Anterior cingulate cortex (tissue), 58 donors: ENCODE results near the gene ADCY5.
"Not testable (repeated sequence)": the region's sequence is repeated elsewhere in the genome, so short reads cannot be mapped to it uniquely, and the experiment has no call there.

ENCODE experiments used
- DNase-seq, 58 donors: peaks; one replicate each; lab custom pipeline; 2025; lab: John Stamatoyannopoulos, UW

Gene ADCY5

DNA sequence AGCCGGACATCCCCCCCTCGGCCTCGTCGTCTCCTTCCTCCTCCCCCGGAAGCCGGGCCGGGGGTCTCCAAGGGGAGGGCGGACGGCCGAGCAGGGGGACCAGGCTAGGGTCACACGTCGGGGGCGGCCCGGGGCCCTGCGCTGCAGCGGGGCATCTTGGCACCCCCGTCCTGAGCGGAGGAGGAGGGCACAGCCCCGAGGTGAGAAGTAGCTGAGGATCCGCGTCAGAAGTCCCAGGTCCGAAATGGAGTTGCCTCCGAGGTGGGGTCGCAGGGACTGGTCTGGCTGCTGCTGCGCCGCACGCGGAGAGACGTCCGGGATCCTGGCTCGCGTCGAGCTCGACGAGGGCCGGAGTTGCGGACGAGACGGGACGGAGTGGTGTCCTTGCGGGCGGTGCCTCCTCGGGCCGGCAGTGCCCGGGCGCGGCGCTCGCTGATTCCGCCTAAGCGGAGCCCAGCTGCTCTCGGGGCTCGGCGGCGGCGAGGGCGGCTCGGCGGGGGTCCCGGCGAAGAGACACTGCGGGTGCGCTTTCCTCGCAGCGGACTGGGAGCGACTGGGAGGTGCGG lies at the start of gene ADCY5:
TSS of gene ADCY5 (minus strand) at position 555 of the 566 bp plus-strand sequence. CDS start at position 10, 545 bp downstream.
- peak in 2 of 58 donors; percentile 56 to 57 for DNase-seq

DNA sequence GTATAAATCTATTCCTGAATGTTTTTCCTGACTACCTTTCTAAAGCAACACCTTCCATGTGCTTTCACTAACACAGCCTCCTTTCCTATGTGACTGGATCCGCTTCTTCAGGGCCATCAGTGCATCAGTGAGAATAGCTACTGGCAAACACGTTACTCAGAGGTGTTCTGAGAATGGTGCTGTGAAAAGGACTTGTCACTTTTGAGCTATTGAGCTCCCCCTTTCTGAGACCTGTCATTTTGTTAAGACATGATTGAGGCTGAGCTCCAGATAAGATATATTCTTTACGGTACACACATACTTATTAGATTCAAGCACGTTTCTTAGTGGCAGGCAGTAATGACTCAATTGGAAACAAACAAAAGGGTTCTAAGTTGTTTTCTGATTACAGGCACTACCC lies 45.0 kb upstream of the ADCY5 start:
- no peak for DNase-seq

DNA sequence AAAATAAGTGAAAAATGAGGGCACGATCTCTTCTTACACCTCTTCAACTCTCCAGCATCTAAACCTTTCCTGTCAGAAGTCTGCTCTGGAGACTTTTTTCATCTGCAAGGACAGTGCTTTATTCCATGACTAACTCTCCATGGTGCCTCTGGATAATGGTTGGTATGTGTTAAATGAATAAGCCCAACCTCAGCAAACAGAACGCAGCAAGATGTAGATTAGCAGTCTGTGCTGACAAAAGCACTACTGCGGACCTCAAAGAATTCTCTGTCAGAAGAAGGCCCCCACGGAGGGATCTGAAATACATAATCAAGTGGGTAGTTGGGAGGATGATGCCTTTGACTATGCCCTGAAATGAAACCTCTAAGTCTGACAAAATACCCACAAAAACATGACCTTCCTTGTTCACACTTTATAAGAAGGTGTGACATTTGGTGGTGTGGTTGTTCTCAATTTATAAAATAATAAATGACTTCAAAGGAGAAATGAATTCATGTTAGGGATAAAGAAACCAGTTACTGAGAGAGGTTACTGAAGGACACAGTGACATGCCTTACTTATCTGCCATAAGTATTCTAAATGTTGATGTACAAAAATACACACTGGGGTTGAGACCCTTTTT lies 43.2 kb upstream of the ADCY5 start:
- no peak for DNase-seq

DNA sequence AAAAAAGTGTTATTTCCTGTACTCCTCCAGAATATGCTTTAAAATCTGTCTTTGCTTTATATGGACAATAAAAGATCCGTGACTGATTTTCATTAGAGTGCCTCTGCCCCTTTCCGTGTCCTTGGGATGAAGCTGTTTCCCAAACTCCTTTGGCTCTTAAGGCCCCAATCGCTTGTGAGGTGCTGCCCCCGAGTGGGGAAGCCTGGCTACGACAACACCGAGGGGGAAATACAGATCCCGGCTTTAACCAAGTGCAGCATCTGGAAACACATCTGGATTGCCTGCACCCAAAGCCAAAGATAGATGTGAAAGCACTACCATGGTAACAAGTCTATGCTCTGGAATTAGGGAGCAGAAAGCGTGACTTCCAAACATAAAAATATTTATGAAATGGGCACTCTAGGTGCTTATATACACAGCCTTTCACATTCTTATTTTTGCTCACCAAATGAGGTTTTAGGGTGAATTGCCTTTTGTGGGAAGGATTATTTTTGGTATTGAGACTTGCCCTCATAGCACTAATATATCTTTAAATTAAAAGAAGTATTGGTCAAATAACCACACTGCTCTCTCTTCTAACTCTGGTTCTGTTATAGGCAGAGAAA lies 40.6 kb upstream of the ADCY5 start:
- DNase-seq: peak in 54 of 58 donors; percentile 4 to 82 (median 46)

DNA sequence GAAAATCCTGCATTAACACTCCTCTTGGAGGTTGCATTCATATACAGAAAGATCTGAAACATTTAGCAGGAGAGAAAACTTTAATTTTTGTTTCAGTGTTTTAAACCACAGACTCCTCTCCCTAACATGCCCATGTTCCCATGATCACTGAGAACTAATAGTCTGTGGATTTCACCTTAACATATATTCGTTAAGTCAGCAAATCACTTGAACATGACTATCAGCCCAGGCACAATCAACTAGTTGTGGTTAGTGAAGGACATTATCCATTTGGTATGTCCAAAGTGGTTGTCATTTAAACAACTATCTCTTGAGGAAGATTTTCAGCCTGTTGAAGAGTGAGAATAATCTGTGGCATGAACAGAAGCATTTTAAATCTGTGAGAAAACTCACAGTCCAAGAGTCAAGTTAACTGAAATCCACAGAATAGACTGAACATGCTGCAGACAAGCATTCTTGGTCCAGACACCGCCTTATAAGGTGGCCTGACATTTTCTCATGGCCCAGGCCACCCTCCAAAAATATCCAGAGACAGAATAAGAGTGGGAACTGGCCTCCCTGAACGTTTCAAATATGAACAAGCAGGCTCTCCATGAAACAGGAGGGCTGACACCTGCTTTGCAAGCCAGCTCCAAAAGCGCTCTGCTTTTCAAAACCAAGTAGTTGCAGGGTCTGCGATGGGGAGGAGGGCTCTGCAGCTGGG lies 39.9 kb upstream of the ADCY5 start:
- no peak for DNase-seq

DNA sequence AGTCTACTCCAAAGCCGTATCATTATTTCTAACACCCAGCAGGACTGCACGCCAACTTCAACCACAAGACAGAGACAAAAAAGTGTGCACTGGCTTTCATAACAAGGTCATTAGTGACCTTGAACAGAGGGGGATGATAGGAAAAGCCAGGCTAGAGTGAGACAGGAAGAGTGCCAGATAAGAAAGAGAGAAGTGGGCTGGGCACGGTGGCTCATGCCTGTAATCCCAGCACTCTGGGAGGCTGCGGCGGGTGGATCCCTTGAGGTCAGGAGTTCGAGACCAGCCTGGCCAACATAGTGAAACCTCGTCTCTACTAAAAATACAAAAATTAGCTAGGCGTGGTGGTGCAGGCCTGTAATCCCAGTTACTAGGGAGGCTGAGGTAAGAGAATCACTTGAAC lies 38.2 kb upstream of the ADCY5 start:
- not testable (repeated sequence) for DNase-seq

DNA sequence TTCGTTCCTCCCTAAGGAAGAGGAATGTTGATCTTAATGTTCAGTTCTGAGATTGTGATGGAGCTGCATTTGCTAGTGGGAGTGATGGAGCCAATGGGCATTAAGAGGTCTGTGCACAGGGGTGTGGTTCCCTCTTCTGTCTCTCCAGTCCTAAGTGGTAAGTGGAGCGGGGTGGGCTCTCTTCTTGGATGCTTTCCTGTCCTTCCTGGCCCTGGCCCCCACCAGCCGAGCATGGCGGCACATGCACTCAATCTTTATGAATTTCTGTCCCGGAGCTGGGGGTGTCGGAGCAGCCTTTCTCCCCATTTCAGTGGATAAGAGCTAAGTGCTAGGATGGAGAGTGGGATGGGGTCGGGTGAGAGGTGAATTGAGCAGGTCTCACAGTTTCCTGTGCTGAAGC lies 37.6 kb upstream of the ADCY5 start:
- DNase-seq: no peak

DNA sequence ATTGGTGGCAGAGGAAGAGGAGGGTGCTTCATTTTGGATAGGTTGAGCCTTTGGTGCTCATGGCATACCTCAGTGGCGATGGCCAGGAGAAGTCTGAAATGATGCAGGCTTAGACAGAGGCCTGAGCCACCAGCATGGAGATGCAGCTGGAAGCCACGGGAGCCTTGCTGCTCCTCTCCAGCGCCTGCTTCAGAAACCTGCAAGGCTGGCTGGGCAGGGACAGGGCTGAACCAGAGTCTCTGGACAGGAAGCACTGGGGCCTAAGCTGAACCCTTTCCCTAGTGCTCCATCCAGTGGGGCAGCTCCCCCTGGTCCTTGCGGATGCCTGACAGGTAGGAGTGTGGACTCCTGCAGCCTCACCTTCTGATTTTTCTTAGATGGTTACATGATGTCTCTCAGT lies 36.7 kb upstream of the ADCY5 start:
- no peak for DNase-seq

DNA sequence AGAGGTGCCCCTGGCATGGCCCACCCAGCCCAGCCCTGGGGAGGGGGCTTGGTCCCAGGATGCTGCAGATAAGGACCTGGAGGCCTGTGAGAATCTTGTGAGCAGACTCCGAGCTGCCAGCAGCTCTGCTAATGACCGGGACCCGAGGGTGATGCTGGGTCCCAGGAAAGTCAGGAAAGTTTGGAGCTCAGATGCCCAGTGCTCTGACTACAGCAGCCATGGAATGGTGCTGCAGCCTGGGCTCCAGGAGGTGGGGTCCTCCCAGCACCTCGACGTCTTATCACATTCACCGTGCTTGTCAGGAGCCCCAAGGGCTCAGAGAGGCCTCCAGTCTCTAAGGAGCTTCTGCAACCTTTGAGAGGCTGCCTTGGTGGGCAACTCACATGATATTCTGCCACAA lies 34.3 kb upstream of the ADCY5 start:
- no peak for DNase-seq

DNA sequence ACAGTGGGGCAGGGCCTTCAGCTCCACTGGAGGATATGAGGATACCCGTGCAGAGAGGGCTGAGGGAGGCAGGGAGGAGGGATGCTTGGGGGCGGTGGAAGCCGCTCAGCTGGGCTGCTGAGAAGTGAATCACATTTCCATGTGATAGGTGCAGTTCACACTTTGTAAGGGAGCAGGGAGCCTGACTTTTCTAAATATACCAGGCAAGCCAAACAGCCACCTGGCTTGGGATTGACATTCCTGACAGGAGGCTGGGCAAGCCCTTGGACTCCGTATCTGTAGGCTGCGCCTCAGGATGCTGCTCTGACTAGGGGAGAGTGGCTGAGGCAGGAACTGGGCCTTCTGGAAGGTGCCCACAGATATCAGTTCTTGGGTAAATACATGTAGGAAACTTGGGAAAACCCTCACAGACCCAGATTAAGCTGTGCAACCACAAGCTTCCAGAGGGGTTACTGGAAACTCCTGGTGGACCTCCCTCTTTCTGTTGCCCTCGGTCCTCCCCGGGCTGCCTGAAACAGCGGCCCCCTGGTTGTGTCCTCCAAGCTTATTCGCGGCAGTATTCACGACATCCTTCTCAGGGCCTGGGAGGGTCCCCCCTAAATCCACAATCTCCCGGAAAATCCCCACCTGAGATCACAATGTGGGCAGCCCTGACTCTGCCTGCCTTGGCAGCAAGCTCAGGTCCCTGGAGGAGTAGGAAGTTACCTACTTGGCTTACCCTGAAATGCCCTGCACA lies 33.0 kb upstream of the ADCY5 start:
- DNase-seq: peak in 8 of 58 donors; percentile 2 to 50 (median 6)

DNA sequence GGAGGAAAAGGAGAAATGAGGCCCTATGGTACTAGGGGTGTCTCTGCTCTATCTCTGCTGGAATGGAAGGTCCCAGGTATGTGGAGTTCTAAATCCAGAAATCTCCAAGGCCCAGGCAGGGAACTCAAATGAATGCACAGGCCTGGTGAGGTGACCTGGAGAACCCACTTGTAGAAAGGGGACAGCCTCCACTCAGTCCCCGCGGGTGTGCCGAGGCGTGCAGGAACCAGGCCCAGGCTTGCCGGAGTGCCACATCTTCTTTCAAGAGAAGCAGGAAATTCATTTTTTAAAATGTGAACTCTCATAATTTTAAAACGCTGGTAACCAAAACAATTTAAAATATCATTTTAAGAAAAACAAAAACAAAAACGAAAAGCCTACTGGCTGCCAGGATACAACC lies 32.2 kb upstream of the ADCY5 start:
- no peak for DNase-seq

DNA sequence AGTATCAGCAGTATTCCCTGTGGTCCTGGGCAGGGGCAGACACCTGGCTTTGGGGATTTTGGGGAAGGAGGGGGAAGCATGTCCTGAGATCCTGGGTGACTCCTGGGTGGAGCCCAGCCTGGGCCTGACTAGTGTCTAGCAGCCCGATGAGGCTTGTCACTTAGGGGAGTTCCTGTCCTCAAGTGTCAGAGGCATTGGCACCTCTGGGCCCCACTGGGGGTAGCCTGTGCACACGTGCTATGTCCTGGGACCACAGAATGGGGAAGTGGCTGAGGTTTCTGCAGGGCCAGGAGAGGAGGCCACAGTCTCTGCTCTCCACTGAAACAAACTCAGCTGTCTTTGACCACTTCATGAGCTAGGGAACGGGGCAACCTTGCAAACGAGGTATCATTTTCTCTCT lies 31.5 kb upstream of the ADCY5 start:
- DNase-seq: no peak

DNA sequence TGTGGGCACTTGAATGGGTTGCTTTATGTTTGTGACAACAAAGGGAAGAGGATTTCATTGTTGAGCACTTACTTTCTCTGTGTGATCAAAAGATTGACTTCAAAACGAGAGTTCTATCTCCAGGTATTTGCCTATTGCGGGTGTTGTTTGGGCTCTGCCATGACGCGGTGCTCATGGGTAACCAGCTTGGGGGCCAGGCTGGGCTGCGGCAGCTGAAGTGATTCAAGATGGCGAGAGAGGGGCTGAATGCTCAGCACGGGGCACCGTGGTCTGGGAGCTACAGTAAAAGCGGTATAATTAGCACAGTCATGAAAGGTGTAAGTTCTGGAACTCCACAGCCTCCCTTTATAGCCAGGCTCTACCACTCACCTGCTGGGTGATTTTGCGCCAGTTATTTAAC lies 31.0 kb upstream of the ADCY5 start:
- DNase-seq: no peak

DNA sequence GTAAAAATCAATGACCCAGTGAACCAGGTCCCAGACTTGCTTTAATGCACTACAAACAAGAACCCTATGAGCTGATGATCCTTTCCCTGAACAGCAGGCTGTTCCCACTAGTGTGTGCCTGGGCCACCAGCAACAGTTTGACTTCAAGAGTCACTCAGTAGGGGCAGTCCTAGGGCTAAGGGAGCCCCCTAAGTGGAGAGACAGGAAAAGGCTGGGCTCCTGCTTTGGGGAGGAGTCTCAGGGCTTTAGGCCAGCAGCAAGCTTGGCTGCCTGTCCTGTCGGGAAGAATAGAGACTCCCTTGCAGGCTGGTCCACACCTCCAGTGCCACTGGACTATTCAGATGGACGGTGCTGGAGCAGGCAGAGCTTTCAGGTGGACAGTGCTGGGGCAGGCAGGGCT lies 29.4 kb upstream of the ADCY5 start:
- DNase-seq: no peak

DNA sequence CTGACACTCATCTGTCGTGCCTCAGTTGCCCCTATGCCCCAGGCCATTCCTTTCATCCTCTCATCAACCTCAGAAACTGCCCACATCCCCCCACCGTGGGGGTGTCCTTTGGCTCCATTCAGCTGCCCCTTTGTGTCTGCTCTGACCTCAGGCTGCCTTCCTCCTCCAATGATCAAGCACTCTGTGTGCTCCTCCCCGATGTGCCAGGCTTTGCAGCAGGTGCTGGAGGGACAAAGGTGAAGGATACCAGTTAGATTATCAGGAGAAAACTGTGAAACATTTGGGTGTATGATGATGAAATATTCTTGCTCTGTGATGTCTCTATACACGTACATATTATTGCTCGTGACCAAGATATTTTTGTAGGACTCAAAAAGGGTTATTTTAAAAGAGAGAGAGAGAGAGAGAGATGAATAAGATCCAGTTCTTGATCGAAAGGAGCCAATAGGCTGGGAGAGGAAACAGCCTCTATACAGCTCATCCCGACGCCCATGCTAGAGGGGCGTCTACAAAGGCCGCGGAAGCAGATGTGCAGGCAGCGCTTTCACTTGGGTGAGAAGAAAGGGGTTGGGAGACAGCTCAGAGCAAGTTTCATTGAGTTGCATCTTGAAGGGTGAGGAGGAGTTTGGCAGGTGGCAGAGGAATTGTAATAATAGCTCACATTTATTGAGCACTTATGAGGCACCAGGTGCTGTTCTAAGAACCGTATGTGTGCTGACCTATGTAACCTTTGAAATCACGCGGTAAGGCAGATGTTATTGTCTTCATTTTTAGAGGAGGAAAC lies 28.3 kb upstream of the ADCY5 start:
- DNase-seq: peak in 1 of 58 donors; percentile 35

DNA sequence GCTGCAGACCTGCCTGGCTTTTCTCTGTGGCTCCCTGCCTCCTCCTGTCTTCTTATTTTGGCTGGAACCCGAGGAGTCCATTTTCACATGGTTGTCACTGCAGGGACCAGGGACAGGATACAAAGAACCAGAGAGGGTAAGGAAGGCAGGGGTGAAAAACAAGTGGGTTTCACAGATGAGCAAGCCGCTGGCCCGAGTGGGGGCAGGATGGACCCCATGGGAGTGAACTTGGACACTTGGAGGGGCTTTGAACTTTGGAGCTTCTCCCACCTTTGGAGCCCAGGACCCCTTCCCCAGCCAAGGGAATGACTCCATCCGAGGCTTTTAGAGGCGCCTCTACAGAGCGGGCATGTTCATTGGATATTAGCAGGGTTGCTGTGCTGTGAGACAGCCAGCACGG lies 26.9 kb upstream of the ADCY5 start:
- no peak for DNase-seq

DNA sequence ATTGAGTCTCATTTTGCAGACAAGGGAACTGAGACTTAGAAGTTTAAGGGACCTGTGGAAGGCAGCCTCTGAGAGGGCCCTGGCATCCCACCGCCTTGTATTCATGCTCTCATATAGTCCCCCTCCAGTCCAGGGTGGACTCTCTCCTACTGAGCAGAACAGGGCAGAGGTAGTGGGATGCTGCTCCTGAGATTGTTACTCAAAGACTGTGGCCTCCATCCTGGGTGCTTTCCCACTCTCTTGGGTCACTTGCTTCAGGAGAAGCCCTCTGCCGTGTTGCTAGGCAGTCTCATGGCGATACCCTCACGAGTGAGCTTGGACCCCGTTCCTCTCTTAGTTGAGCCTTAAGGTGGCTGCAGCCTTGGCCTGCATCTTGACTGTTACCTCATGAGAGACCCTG lies 22.2 kb upstream of the ADCY5 start:
- no peak for DNase-seq

DNA sequence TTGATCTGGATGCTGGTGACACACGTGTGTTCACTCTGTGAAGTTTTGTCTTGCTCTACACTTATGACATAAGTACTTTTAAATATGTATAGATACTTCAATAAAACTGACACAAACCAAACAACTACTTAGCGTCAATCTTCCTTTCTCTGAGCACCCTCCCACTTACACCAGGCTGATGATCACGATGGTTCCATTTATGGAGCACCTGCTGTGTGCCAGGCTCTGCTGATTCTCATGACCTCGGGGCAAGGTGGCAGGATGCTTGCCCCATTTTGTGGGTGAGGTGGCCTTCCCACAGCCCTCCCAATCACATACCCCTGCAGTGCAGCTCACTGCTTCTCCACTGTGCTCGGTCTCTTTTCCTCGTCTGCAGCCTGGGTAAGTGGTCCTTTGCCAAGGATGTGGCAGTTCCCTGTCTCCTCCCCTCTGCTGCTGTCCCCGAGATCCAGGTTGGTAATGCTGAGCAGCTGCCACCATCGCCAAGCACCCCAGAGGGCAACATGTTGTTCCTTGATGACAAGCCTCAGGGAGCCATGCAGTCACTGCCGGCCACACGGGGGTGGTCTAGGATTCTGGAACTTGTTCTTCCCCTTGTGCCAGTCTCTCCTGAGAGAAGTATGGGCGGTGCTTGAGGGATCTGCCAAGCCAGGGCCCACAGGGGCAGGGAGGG lies 20.6 kb upstream of the ADCY5 start:
- DNase-seq: no peak

DNA sequence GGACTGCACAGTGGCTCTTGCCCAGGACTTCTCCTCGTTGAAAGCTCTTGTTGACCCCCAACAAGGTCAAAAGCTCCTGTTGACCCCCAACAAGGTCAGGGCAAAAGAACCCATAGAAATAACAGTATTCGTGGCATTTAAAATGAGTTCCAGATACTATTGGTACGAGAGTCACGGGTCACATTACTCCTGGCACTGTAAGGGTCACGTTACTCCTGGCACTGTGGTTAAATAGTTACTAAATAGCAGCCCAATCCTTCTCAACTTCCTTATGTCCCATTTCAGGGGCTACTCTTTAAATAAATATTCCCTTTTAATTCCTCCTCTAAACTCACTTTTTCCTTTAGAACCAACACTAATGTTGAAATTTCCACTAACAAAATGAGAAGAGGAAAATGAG lies 18.2 kb upstream of the ADCY5 start:
- DNase-seq: no peak

DNA sequence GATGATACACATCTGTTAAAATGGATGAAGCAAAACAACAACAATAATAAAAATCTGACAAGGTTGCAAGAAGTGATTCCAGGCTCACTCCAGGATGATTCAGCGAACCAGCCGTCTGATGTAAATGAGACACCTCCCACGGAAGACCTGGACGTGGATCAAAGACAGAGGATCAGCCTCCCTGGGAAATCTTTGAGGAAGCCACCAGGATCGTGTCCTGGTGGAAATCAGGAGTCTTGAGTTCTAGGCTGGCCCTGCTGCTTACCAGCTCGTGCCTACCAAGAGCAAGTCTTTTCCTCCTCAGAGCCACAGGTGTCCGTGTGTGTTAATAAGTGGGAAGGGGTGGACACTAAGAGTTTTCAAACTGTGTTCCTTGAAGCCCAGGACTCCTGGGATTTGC lies 15.3 kb upstream of the ADCY5 start:
- DNase-seq: no peak
